ENCODE data around the gene CORIN. TPM values are rescaled to one million over a fixed set of nuclear protein-coding genes. Genes with fewer than 3 reads are reported as not detected.
A peak's percentile ranks its signal among the peaks of the same experiment; 100 is the strongest.

Gene CORIN
- total and polyA plus RNA-seq, 8 donors, result 0.05 to 1.1 (median 0.23) TPM; not detected in 1

- no peak for TF ChIP-seq CTCF (IDR thresholded peaks at IDR 0.05)
- WGBS, 2 donors, result 0 to 1% methylated on average over 50 to 58 of the region's 58 CpGs
- H3K27ac ChIP-seq, result no peak overlapping the region
- no peak for FAIRE-seq
- H3K36me3 ChIP-seq, result no peaks in the 10 kb centered on the region
- peak; percentile 25 to 86 (median 46) for DNase-seq
- peaks cover 0 to 3% (median 0%) of the 10 kb centered on the region in 4 donors for H3K27me3 ChIP-seq
- peak; percentile 75 to 86 (median 80) for ATAC-seq
- intact Hi-C loops (cut with DNase I), result loop anchor here in 2 of 3 donors (10.0 kb wide), 3 partner anchors 132 to 162 kb away; no protein-coding TSS in a partner anchor
- H3K4me1 ChIP-seq, result peaks cover 0 to 7% (median 5%) of the 10 kb centered on the region in 3 donors
- H3K9me3 ChIP-seq, result no peaks in the 10 kb centered on the region
- H3K4me3 ChIP-seq, result peak overlapping the region; percentile 14 to 58 (median 45)
These were observed 566 bp downstream of the CORIN start for GRCh38 chr4:47837094-47837907.

GRCh38 chr4:47836641-47837093 lies 1.2 kb downstream of the CORIN start:
- peaks cover 0 to 7% (median 5%) of the 10 kb centered on the region in 3 donors for H3K4me1 ChIP-seq
- no peaks in the 10 kb centered on the region for H3K36me3 ChIP-seq
- ATAC-seq, result peak; percentile 95 to 98 (median 96)
- TF ChIP-seq CTCF (IDR thresholded peaks at IDR 0.05), result peak; percentile 16 to 58 (median 52)
- peak; percentile 63 to 93 (median 82) for DNase-seq
- H3K27me3 ChIP-seq, result peaks cover 0 to 3% (median 0%) of the 10 kb centered on the region in 4 donors
- H3K4me3 ChIP-seq, result peak overlapping the region; percentile 14 to 58 (median 45)
- no peaks in the 10 kb centered on the region for H3K9me3 ChIP-seq
- intact Hi-C loops (cut with DNase I), result loop anchor here in 2 of 3 donors (10.0 kb wide), 3 partner anchors 132 to 162 kb away; no protein-coding TSS in a partner anchor
- no peak overlapping the region for H3K27ac ChIP-seq
- 0% methylated on average over 25 to 27 of the region's 27 CpGs for WGBS, 2 donors
- FAIRE-seq, result no peak

- Histone ChIP-seq H3K4me3 (no peak overlapping the region), H3K9me3 (no peaks in the 10 kb centered on the region), H3K27me3 (peaks cover 0 to 3% (median 0%) of the 10 kb centered on the region in 4 donors), H3K36me3 (no peaks in the 10 kb centered on the region), H3K4me1 (peaks cover 0 to 7% (median 5%) of the 10 kb centered on the region in 3 donors), H3K27ac (no peak overlapping the region)
- intact Hi-C loops (cut with DNase I), result loop anchor here in 2 of 3 donors (10.0 kb wide), 3 partner anchors 131 to 161 kb away; no protein-coding TSS in a partner anchor
- no peak for FAIRE-seq
- no peak for TF ChIP-seq CTCF (IDR thresholded peaks at IDR 0.05)
- no peak for DNase-seq
- no peak for ATAC-seq
- 90 to 92% methylated on average over 2 of the region's 2 CpGs for WGBS, 2 donors
These were observed 2.4 kb downstream of the CORIN start for GRCh38 chr4:47835494-47835893.

- Histone ChIP-seq H3K27me3 (peaks cover 0 to 3% (median 0%) of the 10 kb centered on the region in 4 donors), H3K4me1 (peaks cover 0 to 5% (median 3%) of the 10 kb centered on the region in 3 donors), H3K27ac (no peak overlapping the region), H3K4me3 (no peak overlapping the region), H3K9me3 (no peaks in the 10 kb centered on the region), H3K36me3 (no peaks in the 10 kb centered on the region)
- no peak for DNase-seq
- WGBS, 2 donors, result 55 to 61% methylated on average over 5 of the region's 5 CpGs
- no peak for TF ChIP-seq CTCF (IDR thresholded peaks at IDR 0.05)
- ATAC-seq, result peak in 2 of 4 donors; percentile 31 to 52
- no peak for FAIRE-seq
- intact Hi-C loops (cut with DNase I), result loop anchor here in 2 of 3 donors (10.0 kb wide), 3 partner anchors 126 to 156 kb away; no protein-coding TSS in a partner anchor
These were observed 6.7 kb downstream of the CORIN start for GRCh38 chr4:47831026-47831679.
